ENCODE measurements around the gene FEZ2.

- TF ChIP-seq CTCF (IDR thresholded peaks at IDR 0.05) = no peak
- no peak for TF ChIP-seq POLR2A (IDR thresholded peaks at IDR 0.05)
- TF ChIP-seq EP300 (IDR thresholded peaks at IDR 0.05) = no peak
- TF ChIP-seq POLR2AphosphoS5 (IDR thresholded peaks at IDR 0.05) = no peak
These were observed 9.0 kb upstream of the FEZ2 start for GRCh38 chr2:36606925-36607324.
